ENCODE measurements around the gene NODAL. TPM values are rescaled to one million over a fixed set of nuclear protein-coding genes. Genes with fewer than 3 reads are reported as not detected.

The NODAL gene
- total RNA-seq, 2 experiments from 2014 or later, result not detected

DNA sequence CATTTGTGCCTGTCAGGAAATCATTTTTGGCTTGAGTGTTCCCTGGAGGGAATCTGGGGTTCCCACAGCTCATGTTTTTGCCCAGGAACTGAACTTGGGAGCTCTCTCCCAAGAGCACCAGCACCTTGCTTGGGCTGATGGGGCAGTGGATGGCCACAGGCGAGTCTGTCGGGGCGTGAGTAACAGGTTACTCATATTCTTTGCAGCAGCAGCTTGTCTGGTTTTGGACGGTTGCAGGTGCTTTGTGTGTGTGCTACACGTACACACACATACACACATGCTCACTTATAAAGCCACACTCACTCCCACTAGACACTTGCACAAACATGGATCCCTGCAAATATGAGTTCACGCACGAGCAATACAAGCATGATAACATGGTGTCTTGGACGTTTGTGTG, 34.2 kb upstream of the NODAL start:
- no peaks in the 10 kb centered on the region for H3K9me3 Mint-ChIP-seq
- H3K27ac Mint-ChIP-seq, result no peak overlapping the region
- H3K27me3 Mint-ChIP-seq, result peaks cover 39% of the 10 kb centered on the region
- H3K4me1 Mint-ChIP-seq, result peaks cover 34% of the 10 kb centered on the region
- H3K36me3 Mint-ChIP-seq, result no peaks in the 10 kb centered on the region
- no peak overlapping the region for H3K4me3 Mint-ChIP-seq
- no peak for DNase-seq

DNA sequence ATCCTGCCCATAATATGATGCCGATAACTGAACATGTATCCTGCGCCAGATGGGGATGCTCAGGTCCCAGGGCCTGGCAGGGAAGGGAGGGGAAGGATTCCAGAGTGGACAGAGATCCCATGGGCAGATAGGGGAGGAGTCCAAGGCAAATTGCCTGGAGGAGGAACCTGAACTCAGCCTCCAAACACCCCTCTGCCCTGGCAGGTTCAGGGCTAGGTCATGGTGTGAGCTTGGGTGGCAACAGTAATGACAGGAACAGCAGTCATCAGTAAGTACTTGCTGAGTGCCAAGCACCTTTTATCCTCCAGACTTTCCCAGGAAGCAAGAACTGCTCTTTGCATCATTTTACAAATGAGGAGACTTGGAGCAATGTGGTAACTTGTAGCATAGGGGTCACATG, 33.3 kb upstream of the NODAL start:
- no peak for DNase-seq
- Mint-ChIP-seq H3K4me1 (peaks cover 25% of the 10 kb centered on the region), H3K36me3 (no peaks in the 10 kb centered on the region), H3K27ac (no peak overlapping the region), H3K9me3 (no peaks in the 10 kb centered on the region), H3K27me3 (peaks cover 34% of the 10 kb centered on the region), H3K4me3 (no peak overlapping the region)

DNA sequence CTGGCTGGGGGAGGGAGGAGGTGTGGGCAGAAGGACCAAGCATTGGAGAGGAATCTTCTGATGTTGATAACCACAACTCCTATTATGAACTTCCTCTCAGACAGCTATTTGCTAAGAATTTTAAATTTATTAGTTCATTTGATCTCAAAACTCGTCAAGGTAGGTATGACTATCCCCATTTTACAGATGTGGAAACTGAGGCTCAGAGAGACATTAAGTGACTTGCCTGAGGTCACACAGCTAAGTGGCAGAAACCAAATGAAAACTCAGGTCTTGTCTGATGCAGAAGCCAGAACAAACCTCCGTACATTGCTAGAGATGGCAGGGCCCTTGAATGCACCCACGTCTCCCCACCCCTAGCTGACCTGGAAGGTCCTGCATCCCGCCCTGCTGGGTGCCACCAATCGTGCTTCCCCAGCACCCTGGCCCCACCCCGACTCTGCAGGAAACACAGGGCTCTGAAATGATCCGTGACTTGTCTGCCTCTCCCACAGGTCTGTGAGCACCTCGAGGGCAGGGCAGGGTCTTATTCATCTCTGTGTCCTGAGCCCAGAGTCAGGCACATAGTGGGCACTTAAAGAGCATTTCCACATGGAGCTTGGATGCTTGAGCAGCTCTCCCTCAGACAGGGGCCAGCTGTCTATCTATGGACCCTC, 31.4 kb upstream of the NODAL start:
- Mint-ChIP-seq H3K4me1 (peaks cover 18% of the 10 kb centered on the region), H3K4me3 (no peak overlapping the region), H3K27me3 (peaks cover 34% of the 10 kb centered on the region), H3K9me3 (no peaks in the 10 kb centered on the region), H3K36me3 (no peaks in the 10 kb centered on the region), H3K27ac (no peak overlapping the region)
- DNase-seq, result no peak

DNA sequence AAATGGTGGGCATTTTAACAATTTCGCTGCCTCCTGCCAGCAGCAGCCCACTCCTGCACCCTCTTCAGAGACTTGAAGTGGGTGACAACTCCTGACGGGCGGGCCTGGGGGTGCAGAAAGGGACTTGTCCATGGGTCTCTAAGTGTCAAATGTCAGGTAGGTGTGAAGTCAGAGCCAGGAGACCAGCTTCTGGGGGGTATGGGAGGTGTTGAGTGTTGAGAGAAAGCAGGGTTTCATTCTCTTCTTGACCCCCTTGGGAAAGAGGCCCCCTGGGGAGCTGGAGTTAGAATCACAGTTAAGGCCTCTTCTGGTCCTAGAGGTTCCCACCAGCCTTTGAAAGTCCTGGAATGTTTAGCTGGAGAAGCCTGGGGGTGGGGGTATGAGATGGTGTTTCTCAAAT, 25.5 kb upstream of the NODAL start:
- H3K27ac Mint-ChIP-seq, result no peak overlapping the region
- no peaks in the 10 kb centered on the region for H3K9me3 Mint-ChIP-seq
- H3K36me3 Mint-ChIP-seq, result no peaks in the 10 kb centered on the region
- no peak for DNase-seq
- no peaks in the 10 kb centered on the region for H3K4me1 Mint-ChIP-seq
- no peak overlapping the region for H3K4me3 Mint-ChIP-seq
- no peaks in the 10 kb centered on the region for H3K27me3 Mint-ChIP-seq

DNA sequence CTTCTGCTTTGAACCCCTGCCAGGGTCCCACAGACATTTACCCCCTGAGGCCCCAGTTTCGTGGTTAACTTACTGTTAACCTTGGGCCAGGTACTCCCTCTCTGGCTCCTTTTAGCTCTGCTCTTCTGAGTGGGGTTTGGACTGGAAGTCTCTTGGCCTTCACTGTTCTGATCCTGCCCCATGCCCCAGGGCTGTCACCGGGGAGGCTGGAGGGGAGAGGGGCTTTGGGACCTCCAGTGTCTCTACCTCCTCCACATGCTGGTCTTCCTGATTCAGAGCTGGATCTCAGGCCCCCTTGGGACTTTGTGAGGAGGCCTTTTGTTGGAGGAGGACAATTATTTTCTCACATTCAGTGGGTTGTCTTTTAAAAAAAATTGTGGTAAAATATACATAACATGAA, 24.4 kb upstream of the NODAL start:
- Mint-ChIP-seq H3K27ac (no peak overlapping the region), H3K9me3 (no peaks in the 10 kb centered on the region), H3K4me1 (peaks cover 1% of the 10 kb centered on the region), H3K36me3 (no peaks in the 10 kb centered on the region), H3K4me3 (no peak overlapping the region), H3K27me3 (peaks cover 5% of the 10 kb centered on the region)
- no peak for DNase-seq

DNA sequence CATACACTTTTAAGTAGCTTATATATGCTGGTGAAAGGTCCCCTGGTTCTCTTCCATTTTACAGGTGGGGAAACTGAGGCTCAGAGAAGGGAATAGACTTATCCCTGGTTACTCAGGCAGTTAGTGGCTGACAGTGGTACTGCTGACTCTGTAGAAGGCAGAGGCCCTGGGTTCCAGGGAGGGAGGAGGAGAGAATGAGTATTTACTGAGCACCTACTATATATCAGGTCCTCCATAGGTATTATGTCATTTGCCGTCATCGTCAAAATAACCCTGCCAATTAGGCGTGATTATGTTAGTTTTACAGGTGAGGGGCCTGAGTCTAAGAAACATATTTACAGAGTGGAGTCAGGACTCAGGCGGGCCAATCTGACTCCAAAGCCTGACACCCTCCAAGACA, 23.8 kb upstream of the NODAL start:
- H3K27me3 Mint-ChIP-seq, result peaks cover 11% of the 10 kb centered on the region
- no peak overlapping the region for H3K27ac Mint-ChIP-seq
- H3K9me3 Mint-ChIP-seq, result no peaks in the 10 kb centered on the region
- H3K4me1 Mint-ChIP-seq, result peaks cover 1% of the 10 kb centered on the region
- DNase-seq, result no peak
- H3K36me3 Mint-ChIP-seq, result no peaks in the 10 kb centered on the region
- H3K4me3 Mint-ChIP-seq, result no peak overlapping the region

DNA sequence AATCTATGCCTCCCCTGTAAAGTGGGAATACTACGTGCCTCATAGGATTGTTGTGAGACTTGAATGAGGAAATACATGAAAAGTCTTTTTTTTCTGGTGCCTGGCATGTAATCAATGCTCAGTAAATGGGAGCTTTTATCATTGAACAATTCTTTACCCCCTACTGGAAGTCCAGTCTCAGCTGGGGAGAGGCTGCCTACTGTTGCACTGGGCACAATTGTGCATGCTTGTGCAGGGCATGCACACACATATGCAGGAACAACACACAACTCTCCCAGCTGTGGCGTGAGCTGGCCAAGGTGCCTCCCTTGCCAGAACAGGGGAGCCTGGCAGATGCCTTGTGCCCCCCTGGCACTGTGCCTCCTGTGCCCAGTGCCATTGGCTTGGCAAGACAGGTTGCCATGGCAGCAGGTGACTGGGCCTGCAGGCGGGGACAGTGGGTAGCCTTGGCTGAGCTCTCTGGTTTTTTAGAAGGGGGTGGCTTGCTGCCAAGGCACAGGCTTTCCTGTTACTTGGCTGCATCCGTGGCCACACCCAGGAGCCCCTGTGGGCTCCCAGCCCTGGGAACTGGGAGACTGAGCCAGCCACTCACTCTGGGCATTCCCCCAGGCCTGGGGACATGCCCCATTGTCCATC, 21.0 kb upstream of the NODAL start:
- H3K4me3 Mint-ChIP-seq, result no peak overlapping the region
- no peak overlapping the region for H3K27ac Mint-ChIP-seq
- DNase-seq, result no peak
- H3K4me1 Mint-ChIP-seq, result peaks cover 3% of the 10 kb centered on the region
- H3K27me3 Mint-ChIP-seq, result peaks cover 35% of the 10 kb centered on the region
- no peaks in the 10 kb centered on the region for H3K9me3 Mint-ChIP-seq
- H3K36me3 Mint-ChIP-seq, result no peaks in the 10 kb centered on the region

DNA sequence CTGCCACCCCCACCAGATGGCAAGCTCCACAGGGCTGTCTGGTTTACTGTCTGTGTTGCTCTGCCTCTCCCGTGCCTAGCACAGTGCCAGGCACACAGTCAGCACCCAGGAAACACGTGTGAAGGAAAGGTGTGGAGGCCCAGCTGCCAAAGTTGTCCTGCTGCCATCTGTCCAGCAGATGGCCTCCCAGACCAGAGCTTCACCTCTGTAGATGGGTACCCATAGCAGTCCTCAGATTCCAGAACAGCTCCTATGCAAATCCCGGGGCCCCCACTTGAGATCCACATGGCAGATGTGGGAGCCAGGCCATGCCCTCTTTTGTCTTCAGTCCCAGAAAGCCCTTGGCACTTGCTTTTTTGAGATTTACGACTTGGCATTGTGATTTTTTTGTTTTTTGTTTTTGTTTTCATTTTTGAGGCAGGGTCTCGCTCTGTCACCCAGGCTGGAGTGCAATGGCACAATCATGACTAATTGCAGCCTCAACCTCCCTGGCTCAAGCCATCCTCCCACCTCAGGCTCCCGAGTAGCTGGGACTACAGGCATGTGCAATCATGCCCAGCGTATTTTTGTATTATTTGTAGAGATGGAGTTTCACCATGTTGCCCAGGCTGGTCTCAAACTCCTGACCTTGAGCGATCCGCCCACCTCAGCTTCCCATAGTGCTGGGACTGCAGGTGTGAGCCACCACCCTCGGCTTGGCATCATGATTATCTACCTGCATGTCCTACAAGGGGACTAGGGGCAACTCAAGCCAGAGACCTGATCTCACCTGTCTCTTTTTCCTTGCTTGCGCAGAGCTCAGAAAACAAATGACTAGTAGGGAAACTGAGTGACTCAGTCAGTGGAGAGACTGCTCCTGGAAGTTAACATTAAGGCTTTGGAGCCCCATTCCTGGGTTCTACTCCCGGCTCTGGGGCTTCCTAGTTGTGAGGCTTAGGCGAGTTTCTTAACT, 20.2 kb upstream of the NODAL start:
- Mint-ChIP-seq H3K9me3 (no peaks in the 10 kb centered on the region), H3K27me3 (peaks cover 43% of the 10 kb centered on the region), H3K36me3 (no peaks in the 10 kb centered on the region), H3K4me1 (peaks cover 3% of the 10 kb centered on the region), H3K27ac (no peak overlapping the region), H3K4me3 (no peak overlapping the region)
- DNase-seq, result peak; percentile 41

DNA sequence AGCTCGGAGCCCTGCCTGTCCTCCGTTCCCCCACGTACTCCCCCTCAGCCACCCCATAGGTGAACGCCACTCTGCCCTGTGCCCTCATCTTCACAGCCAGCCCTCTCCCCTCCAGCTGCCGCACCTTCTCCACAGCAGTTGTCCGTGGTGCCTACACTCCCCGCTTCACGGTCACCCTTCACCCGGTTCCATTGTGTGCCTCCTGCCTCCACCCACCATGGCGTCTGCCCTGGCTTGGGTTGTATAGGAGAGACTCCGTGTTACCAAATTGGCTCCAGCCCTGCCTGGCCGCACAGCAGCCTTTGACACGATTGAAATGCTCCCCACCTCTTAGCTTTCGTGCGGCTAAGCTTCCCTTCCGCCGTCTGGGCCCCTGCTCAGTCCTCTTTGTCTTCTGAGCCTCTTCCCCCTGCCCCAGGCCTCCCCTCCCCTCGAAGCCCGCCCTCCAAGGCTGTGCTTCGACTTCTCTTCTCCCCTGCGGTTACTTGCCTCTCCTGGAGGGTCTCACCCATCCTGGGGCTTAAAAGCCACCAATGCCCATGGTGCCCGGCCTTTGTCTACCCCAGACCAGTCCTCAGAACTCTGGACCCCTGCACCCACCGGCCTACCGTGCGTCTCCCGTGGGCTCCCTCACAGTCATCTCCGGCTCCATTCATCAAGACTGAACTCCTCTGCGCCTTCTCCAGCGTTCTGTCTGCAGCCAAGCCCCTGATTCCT, 18.5 kb upstream of the NODAL start:
- H3K9me3 Mint-ChIP-seq, result no peaks in the 10 kb centered on the region
- no peak overlapping the region for H3K27ac Mint-ChIP-seq
- no peak for DNase-seq
- peaks cover 3% of the 10 kb centered on the region for H3K4me1 Mint-ChIP-seq
- no peaks in the 10 kb centered on the region for H3K36me3 Mint-ChIP-seq
- H3K27me3 Mint-ChIP-seq, result peaks cover 58% of the 10 kb centered on the region
- no peak overlapping the region for H3K4me3 Mint-ChIP-seq

DNA sequence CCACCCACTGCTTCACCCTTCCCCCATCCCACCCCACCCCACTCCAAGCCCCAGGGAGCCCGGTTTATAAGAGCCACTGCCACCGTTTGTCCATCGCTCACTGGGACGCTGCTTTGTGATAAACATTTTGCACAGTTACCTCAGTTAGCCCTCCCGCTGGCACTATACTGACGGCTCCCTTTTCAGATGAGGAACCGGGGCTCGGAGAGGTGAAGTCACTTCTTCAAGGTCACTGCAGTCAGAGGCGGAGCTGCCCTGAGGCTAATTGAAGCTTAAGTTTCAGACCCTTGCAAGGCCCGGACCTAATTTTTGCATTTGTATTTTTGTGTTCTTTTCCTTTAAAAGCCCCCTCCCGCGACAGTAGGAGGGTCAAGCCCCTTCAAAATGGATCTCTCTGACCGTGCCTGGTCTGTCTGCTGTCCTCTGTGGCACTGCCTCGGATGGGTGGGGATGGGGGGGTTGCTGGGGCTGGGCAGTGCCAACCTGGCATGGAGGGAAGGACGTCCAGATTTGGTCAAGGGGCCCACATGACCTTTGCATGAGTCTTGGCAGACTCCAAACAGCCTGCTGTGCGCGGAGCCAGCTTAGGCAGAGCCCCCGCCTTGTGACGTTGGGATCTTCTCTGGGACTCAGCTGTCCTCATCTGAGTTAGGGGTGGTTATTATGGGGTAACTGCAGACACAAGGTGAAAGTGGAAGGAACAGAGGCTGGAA, 17.7 kb upstream of the NODAL start:
- no peak overlapping the region for H3K4me3 Mint-ChIP-seq
- no peak overlapping the region for H3K27ac Mint-ChIP-seq
- H3K36me3 Mint-ChIP-seq, result no peaks in the 10 kb centered on the region
- no peaks in the 10 kb centered on the region for H3K9me3 Mint-ChIP-seq
- H3K4me1 Mint-ChIP-seq, result peaks cover 3% of the 10 kb centered on the region
- peaks cover 58% of the 10 kb centered on the region for H3K27me3 Mint-ChIP-seq
- DNase-seq, result no peak

DNA sequence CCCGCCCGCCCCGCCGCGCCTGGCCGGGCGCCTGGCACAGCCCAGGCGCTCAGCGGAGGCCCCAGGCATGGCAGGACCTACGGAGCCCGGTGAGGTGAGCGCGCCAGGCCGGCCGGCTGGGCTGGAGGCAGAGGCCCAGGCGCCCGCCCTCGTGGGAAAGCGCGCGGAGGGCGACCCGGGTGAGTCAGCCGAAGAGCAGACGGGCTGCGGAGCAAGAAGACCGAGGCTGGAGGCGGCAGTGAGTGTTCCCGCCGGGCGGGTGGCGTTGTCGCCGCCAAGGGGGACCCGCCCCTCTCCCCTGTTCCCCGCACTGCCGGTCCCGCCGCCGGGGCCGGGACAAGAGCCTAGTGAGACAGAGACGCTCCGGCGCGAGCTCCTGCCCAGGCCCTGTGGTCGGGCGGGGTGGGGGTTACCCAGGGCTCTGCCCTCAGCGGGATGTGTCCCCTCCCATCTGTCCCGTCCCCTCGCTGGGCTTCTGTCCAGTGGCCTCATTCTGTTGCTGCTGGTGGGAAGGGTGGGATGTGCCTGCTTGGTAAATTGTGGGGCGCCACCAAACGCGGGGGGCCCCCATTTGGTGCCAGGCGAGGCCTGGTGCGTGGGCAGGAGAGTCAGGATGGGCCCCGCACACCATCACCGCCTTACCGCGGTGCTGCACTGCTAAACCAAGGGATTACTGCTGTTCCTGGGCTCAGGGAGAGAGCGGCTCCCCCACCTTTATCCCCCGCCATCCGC, 17.0 kb upstream of the NODAL start:
- Mint-ChIP-seq H3K27me3 (peaks cover 58% of the 10 kb centered on the region), H3K36me3 (no peaks in the 10 kb centered on the region), H3K9me3 (no peaks in the 10 kb centered on the region), H3K4me1 (peaks cover 3% of the 10 kb centered on the region), H3K4me3 (peak overlapping the region; percentile 32), H3K27ac (no peak overlapping the region)
- DNase-seq, result peak; percentile 68

DNA sequence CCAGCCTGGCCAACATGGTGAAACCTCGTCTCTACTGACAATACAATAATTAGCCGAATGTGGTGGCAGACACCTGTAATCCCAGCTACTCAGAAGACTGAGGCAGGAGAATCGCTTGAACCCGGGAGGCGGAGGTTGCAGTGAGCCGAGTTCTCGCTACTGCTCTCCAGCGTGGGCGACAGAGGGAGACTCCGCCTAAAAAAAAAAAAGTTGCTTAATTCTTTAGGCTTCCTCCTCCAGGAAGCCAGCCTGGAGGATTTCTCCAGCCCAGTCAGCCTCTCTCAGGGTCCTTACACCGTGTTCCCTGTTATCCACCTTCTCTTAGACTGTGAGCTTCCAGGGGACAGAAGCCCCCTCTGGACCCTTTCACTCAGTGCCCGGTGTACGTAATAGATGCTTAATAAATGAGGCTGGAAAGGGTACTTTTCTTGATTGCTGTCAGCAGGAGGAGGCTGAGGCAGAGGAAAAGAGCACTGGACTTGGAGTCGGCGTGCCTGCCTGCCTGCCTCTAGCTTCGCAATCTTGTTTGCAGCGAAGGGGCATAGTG, 16.4 kb upstream of the NODAL start:
- Mint-ChIP-seq H3K9me3 (no peaks in the 10 kb centered on the region), H3K36me3 (no peaks in the 10 kb centered on the region), H3K4me3 (no peak overlapping the region), H3K27ac (no peak overlapping the region), H3K27me3 (peaks cover 58% of the 10 kb centered on the region), H3K4me1 (peaks cover 3% of the 10 kb centered on the region)
- no peak for DNase-seq

DNA sequence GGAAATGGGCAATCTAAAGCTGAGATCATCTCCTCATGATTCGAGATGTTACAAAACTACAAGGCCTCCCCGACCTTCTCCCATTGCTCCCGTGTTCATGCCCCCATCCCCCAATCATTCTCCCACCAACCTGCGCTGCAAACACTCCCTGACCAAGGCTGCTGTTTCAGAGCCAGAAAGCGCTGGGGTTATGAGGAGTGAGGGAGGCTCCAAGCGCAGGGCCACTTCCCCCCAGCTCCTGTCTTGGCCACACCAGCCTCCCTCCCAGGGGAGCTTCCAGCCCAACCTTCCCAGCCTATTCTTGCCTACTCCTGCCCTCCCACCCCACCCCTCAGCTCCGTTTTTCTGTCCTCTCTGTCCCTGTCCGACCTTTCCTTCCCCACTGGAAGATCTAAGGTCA, 14.7 kb upstream of the NODAL start:
- Mint-ChIP-seq H3K4me1 (peaks cover 3% of the 10 kb centered on the region), H3K4me3 (no peak overlapping the region), H3K36me3 (no peaks in the 10 kb centered on the region), H3K27ac (no peak overlapping the region), H3K27me3 (peaks cover 57% of the 10 kb centered on the region), H3K9me3 (no peaks in the 10 kb centered on the region)
- DNase-seq, result no peak

DNA sequence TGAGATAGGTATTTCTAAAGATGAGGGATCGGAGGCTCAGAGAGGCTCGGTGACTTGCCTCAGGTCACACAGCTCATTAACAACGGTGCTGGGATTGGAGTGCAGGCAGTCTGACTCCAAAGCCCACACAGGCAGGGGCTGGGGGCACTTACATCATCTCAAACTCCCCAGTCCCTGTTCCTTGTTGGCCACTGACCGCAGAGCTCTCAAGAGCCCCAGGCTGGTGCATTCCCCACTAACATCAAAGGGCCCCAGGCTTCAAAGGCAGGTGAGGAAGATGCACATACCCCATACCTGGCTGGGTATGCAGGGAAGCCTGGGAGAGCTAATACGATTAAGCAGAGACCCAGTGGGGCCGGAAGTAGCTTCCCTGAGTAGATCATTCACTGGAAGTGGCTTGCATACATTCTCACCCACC, 13.7 kb upstream of the NODAL start:
- no peak for DNase-seq
- no peak overlapping the region for H3K27ac Mint-ChIP-seq
- no peaks in the 10 kb centered on the region for H3K36me3 Mint-ChIP-seq
- no peak overlapping the region for H3K4me3 Mint-ChIP-seq
- H3K4me1 Mint-ChIP-seq, result peaks cover 1% of the 10 kb centered on the region
- H3K9me3 Mint-ChIP-seq, result no peaks in the 10 kb centered on the region
- H3K27me3 Mint-ChIP-seq, result peaks cover 52% of the 10 kb centered on the region

All from activated naive CD8-positive, alpha-beta T cell treated with anti-CD3 and anti-CD28 coated beads for 36 hours (primary cell).